SIG-M5 treated with dmso at 0.1 percent for 504 hours (cell line): Measurements from ENCODE around the gene NOC2L.
"Not testable (repeated sequence)": the region's sequence is repeated elsewhere in the genome, so short reads cannot be mapped to it uniquely, and the experiment has no call there.

Experiments
- DNase-seq: peaks from one replicate; lab custom pipeline; 2025; ENCODE audit not compliant: unreplicated experiment; lab: John Stamatoyannopoulos, UW

The NOC2L gene

GRCh38 chr1:994546-994945, 35.5 kb upstream of the NOC2L start:
- DNase-seq = not testable (repeated sequence)

GRCh38 chr1:993379-993995, 34.4 kb upstream of the NOC2L start:
- no peak for DNase-seq

DNA sequence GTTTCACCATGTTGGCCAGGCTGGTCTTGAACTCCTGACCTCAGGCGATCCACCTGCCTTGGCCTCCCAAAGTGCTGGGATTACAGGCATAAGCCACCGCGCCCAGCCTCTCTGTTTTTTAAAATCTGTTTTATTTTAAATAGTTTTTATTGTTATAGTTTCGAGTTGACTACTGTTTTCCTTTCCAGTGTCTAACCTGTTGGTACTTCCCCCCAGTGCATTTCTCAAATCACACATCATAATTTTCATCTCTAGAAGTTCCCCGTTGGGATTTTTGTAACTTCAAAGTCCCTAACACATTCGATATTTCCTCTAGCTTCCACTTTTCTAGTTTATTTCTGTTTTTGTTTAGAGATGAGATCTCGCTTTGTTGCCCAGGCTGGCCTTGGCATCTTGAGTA, 33.3 kb upstream of the NOC2L start:
- no peak for DNase-seq

DNA sequence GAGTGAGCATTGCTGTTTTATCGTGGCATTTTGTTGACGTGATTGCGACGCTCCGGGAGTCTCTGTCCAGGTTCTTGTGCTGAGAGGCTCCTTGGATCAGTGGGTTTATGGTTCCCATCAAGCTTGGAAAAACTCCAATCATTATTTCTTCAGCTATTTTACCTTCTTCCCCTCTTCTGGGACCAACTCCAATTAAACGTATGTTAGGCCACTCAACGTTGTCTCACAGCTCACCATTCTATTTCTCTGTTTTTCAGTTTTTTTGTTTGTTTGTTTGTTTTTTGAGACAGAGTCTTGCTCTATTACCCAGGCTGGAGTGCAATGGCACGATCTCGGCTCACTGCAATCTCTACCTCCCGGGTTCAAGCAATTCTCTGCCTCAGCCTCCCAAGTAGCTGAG, 32.8 kb upstream of the NOC2L start:
- DNase-seq = no peak

DNA sequence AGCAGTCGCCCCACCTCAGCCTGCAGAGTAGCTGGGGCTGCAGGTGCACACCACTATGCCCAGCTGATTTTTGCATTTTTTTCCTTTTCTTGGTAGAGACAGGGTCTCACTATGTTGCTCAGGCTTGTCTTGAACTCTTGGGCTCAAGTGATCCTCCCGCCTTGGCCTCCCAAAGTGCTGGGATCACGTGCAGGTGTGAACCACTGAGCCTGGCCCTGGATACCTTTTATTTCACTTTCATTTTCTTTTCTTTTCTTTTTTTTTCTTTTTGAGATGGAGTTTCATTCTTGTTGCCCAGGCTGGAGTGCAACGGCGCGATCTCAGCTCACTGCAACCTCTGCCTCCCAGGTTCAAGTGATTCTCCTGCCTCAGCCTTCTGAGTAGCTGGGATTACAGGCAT, 32.2 kb upstream of the NOC2L start:
- not testable (repeated sequence) for DNase-seq

GRCh38 chr1:988061-988460, 29.0 kb upstream of the NOC2L start:
- not testable (repeated sequence) for DNase-seq

DNA sequence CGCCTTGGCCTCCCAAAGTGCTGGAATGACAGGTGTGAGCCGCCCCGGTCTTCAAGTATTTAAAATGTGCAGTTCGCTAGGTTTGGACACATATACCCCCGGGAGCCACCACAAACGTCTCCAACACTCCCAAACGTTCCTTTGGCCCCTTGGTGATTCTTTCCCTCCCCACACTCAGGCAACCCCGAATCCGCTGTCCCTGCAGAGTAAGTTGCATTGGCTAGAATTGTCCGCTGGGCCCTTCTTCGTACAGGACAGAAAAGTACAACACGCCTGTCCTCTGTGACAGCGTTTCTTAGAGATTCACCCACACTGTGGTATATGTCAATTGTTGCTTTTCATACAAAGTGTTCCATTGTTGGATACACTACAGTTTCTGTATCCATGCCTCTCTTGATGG, 26.1 kb upstream of the NOC2L start:
- no peak for DNase-seq

- no peak for DNase-seq
Measured at GRCh38 chr1:984476-984814, 25.4 kb upstream of the NOC2L start.

- DNase-seq = peak; percentile 17
Measured at GRCh38 chr1:983798-984475, 24.9 kb upstream of the NOC2L start.

DNA sequence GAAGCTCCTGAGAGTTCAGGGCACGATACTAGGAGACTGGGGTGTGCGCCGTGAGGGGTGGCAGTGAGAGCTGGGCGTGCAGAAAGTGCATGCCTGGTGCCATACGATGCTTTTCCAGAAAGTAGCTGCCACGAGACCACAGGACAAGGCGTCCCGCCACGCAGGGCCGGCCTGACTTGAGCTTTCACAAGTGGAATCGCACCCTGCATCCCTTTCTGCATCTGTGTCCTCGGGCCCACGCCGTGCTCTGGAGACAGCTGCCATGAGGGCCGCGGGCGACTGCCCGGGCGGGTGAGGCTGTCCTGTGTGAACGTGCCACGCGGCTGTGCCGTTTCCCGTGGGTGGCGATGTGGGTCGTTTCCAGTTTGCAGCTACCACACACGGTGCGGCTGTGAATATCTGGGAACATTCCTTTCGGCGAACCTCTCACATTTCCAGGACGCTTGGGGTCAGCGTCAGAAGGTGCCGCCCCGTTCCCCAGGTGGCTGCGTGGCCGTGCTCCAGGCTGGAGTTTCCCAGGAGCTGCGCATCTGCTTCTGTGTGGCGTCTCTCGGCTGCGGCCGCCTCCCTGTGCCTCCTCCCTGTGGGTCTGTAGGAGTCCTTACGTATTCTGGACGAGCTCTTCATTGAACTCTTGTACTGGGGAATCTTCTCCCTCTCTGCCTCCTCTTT, 23.8 kb upstream of the NOC2L start:
- no peak for DNase-seq

DNA sequence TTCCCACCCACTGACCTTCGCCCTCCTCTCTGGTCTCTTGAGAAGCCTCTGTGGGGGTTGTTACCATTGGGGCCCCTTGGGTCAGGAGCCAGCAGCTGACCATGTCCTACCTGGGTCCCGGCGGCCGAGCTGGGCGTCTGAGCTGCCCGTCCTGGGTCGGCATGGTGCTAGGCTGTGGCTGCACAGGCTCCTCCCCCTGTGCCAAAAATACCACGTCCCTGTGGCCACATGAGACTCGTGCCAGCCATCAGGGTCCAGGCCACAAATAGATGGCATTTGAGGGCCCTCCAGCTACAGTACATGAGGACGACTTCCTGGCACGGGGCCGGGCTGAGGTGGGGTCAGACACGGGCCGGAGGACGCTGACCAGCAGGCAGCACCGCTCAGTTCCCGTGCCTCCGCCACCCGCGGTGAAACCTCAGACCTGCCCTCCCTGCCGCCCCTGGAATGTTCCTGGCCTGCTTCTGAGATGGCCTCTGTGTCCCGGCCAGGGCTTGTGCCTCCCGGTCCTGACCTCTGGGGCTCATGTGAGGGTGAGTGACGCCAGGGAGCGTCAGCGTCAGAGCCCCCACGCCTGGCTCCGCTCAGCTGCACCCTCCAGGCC, 23.0 kb upstream of the NOC2L start, which contains the start of gene PERM1:
Gene PERM1, minus strand, starts transcription at position 139 of the 604 bp plus-strand sequence. CDS start 1,064 bp downstream, outside the sequence.
- DNase-seq = no peak

- DNase-seq = no peak
Measured at GRCh38 chr1:981491-981954, 22.5 kb upstream of the NOC2L start.

DNA sequence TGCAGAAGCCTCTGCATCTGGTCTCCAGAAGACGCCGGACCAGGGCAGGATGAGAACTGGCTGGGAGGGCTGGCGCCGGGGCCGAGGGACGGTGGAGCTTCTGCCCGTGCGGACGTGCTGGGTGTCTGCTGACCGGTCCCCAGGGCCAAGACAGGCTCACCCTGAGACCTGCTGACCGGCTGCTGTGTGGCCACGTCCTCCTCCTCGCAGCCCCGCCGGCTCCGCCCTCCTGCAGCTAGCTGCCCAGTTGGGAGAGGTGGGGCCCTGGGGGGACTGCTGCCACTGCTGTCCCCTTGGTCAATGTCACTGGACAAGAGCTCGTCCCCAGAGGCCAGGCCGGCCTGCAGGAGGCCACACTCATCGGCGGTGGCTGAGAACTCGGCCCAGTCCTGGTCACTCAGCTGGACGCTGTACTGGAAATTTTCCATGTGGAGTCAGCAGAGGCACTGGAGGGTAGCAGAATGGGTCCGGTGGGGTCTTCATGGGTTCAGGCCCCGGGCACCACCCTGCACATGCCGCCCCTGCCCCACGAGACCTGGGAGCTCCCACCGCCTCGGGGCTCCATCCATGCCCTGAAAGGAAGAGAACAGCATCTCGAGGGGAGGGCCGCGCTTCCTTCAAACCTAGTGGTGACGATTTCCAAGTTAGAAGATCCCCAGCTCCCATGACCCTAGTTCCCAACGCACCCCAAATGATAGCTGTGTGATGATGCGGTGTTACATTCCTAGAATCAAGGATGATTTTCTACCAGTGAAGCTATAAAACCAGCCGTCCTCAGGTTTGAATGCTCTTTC, 21.7 kb upstream of the NOC2L start:
- no peak for DNase-seq

DNA sequence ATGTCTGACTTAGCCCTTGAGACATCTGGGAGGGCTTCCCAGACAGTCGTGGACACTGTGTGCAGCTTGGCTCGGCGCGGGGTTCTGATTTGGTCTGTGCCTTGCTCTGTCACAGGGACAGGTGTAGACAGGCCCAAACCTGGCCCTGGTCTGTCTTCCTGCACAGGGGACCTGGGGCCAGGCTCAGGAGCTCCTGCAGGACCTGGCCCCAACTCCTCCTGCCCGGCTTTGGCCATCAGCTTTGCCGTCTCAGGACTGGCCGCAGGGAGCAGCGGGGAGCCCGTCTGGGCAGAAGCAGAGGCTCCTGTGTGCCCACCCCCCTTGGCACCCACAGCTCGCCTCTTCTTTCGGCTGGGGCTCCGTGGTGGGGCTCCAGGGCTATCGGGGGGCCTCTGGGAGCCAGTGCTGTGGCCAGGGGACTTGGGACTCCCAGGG, 21.1 kb upstream of the NOC2L start:
- DNase-seq = no peak

DNA sequence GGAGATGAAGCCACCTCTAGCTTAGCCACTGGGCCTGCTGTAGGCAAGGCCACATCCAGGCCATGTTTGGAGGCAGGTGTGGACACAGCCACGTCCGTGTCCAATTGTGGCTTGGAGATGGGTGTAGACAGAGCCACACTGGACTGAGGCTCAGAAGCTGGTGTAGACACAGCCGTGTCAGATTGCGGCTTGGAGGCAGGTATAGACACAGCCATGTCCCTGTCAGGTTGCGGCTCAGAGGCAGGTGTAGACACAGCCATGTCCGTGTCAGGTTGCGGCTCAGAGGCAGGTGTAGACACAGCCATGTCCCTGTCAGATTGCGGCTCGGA, 20.7 kb upstream of the NOC2L start:
- DNase-seq = no peak

- DNase-seq = no peak
Measured at GRCh38 chr1:978835-979743, 20.0 kb upstream of the NOC2L start.

DNA sequence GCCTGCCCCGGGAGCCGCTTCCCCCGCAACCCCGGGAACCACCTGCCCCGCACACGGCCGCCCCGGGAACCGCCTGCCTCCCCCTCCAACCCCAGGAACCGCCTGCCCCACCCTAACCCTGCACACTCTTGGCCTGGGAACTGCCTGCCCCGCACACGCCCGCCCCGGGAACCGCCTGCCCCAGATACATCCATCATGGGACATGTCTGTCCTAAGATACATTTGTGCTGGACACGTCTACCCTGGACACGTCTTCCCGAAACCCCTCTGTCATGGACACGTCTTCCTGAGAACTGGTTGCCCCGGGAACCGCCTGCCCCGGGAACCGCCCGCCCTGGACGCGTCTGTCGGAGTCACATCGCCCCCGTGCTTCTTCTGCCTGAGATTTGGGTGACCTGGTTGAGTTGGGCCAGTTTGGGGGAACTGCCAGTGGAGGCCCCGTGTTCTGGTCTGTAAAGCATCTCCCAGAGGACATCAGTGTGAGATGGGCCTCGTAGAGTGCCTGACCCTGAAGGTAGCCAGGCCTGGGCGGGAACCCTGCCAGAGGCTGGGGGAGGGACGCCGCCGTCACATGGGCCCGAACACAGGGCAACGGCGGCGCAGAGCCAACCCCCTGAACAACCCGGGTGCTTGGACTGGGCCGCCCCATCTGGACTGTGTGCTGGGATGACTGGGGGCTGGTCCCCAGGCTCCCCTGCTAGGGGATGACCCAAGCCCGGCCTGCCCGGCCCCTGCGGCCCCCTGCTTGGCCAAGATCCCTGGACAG, 19.2 kb upstream of the NOC2L start:
- no peak for DNase-seq

DNA sequence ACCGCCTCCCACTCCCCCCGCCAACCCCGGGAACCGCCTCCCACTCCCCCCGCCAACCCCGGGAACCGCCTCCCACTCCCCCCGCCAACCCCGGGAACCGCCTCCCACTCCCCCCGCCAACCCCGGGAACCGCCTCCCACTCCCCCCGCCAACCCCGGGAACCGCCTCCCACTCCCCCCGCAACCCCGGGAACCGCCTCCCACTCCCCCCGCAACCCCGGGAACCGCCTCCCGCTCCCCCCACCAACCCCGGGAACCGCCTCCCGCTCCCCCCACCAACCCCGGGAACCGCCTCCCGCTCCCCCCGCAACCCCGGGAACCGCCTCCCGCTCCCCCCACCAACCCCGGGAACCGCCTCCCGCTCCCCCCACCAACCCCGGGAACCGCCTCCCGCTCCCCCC, 17.7 kb upstream of the NOC2L start:
- DNase-seq = not testable (repeated sequence)

- DNase-seq = peak; percentile 46
Measured at GRCh38 chr1:975896-976683, 17.0 kb upstream of the NOC2L start.
